Suprapubic skin (tissue), 4 donors: ENCODE data around the gene IL24.

ENCODE experiments used
- CTCF ChIP-seq, 2 donors: fragments of 200-600 bp in 1 of 2; fragments of 450-650 bp in 1 of 2; sonication (generic) in 1 of 2; IDR thresholded peaks; one replicate each; pipeline ENCODE4 v1.5.1; 2016 to 2019; ENCODE audit warnings: antibody characterized with exemption in 2 of 2, mild to moderate bottlenecking in 1 of 2, moderate library complexity in 1 of 2
- POLR2A ChIP-seq, 2 donors: fragments of 450-650 bp; IDR thresholded peaks; one replicate each; pipeline ENCODE4 v1.6.1; 2017; ENCODE audit warnings: antibody characterized with exemption in 2 of 2, mild to moderate bottlenecking in 2 of 2, moderate library complexity in 2 of 2
- POLR2AphosphoS5 ChIP-seq, 3 donors: sonication (generic); formaldehyde crosslinking; IDR thresholded peaks; one replicate each; pipeline ENCODE4 v1.6.1; 2017; ENCODE audit warnings: antibody characterized with exemption in 3 of 3

- TF ChIP-seq CTCF (IDR thresholded peaks at IDR 0.05): peak; percentile 80 to 81
- no peak for TF ChIP-seq POLR2A (IDR thresholded peaks at IDR 0.05)
- no peak for TF ChIP-seq POLR2AphosphoS5 (IDR thresholded peaks at IDR 0.05)
These were observed 15.3 kb downstream of the IL24 start for GRCh38 chr1:206912445-206913095.
